HG02623 (cell line): ENCODE measurements around the gene B4GALNT2.
"Not testable (repeated sequence)": the region's sequence is repeated elsewhere in the genome, so short reads cannot be mapped to it uniquely, and the experiment has no call there.

Experiments
- ATAC-seq: cut with Tn5 transposase; IDR thresholded peaks from one replicate; pipeline ENCODE4 v1.9.1; 2021; ENCODE audit warnings: moderate library complexity; ENCODE audit not compliant: unreplicated experiment

Gene B4GALNT2, protein sequence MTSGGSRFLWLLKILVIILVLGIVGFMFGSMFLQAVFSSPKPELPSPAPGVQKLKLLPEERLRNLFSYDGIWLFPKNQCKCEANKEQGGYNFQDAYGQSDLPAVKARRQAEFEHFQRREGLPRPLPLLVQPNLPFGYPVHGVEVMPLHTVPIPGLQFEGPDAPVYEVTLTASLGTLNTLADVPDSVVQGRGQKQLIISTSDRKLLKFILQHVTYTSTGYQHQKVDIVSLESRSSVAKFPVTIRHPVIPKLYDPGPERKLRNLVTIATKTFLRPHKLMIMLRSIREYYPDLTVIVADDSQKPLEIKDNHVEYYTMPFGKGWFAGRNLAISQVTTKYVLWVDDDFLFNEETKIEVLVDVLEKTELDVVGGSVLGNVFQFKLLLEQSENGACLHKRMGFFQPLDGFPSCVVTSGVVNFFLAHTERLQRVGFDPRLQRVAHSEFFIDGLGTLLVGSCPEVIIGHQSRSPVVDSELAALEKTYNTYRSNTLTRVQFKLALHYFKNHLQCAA

DNA sequence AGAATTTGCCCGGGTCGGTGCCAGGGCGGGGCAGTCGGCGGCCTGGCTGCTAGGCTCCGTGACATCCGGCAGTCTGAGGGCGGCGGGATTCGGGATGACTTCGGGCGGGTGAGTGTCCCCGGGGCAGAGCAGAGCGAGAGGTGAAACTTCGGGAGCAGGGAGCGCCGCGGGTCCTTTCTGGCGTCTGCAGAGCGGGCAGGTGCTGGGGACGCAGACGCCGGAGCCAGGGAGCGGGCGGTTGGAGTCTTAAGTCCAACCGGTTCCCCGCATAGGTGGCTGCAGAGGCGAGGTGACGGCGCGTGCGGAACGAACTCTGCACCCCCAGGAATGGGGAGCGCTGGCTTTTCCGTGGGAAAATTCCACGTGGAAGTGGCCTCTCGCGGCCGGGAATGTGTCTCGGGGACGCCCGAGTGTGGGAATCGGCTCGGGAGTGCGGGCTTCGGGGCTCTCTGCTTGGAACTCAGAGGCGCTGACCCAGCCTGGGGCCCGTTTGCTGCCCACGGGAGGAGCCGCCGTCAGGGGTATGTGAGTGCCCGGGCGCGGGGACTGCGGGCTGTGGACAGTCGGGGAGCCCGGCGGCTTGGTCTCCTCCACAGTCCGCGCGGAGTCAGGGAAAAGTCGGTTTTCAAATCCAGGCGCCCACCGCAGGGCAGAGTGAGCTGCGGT is at the start of gene B4GALNT2:
Gene B4GALNT2 (plus strand): TSS at position 71 of the 666 bp plus-strand sequence. CDS start 24 bp downstream, at position 95.
- no peak for ATAC-seq

DNA sequence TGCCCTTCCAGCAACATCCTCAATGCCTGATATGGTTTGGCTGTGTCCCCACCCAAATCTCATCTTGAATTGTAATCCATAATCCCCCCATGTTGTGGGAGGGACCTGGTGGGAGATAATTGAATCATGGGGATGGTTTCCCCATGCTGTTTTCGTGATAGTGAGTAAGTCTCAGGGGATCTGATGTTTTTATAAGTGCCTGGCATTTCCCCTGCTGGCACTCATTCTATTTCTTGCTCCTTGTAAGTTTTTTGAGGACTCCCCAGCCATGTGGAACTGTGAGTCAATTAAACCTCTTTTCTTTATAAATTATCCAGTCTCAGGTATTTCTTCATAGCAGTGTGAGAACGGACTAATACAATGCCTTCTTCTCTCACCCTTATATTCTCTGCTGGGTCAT is 47.5 kb upstream of the B4GALNT2 start:
- ATAC-seq, result not testable (repeated sequence)

DNA sequence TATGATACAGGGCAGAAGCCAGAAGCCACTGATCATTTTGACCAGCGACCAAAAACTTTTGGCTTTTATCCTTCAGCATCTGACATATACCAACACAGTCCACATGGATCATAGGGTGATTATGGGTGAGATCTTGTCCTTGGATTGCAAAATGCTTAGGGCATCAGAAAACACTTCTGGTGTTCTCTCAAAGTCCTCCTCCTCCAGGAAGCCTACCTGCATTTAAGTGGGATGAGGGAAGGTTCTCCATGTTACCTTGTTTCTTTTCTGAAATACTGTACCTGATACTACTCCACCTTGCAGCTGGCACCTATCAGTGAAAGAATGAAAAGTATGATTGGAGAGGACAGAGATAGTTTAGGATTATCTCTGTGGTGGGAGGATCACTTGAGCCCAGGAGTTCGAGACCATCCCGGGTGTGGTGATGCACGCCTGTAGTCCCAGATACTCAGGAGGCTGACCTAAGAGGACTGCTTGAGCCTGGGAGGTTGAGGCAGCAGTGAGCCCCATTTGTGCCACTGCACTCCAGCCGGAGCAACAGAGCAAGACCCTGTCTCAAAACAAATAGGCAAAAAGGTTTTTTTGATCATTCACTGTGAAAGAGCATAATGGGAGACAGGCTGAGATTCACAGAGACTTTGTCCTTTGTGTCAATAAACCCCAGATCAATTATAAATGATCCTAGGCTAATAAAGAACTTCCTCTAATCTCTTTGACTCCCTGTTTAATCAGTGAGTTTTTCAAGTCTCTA is 46.8 kb upstream of the B4GALNT2 start:
- no peak for ATAC-seq

DNA sequence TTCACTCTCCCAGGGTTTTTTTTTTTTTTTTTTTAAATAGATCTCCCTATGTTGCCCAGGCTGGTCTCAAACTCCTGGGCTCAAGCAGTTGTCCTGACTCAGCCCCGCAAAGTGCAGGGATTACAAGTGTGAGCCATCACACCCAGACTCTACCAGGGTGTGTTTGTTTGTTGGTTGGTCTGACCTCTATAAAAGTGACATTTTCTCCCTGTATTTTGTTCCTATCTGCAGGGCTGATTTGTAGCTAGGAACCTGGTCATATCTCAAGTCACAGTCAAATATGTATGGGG is 46.3 kb upstream of the B4GALNT2 start:
- ATAC-seq, result no peak

DNA sequence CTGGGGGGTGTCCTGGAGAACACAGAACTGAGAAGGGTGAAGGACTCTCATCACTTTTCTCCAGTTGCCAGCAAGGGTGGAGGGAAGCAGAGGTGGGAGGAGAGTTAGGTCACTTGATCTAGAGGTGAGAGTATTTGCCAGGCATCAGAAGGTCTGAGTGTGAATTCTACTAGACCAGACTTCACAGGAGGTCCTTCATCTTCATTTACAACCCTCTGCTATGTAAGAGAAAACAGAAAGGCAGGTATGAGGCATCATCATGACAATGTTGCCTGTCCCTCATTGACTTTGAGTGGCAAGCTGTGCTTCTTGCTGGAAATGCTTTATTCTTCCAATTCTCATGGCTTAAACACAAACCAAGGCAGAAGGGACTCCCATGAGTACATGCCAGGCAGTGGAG is 45.9 kb upstream of the B4GALNT2 start:
- no peak for ATAC-seq

DNA sequence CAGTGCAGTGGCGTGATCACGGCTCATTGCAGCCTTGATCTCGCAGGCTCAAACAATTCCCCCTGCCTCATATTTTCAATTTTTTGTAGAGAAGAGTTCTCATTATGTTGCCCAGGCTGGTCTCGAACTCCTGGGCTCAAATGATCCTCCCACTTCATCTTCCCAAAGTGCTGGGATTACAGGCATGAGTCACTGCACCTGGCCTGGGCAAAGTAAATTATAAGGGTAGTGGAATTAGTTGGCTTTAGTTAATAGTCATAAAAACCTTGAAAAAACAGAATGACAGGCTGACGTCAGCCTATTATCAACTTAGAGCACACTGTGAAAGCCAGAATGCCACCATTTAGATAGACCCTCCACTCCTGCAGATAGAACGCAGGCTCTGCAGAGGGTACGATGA is 43.5 kb upstream of the B4GALNT2 start:
- ATAC-seq, result no peak

DNA sequence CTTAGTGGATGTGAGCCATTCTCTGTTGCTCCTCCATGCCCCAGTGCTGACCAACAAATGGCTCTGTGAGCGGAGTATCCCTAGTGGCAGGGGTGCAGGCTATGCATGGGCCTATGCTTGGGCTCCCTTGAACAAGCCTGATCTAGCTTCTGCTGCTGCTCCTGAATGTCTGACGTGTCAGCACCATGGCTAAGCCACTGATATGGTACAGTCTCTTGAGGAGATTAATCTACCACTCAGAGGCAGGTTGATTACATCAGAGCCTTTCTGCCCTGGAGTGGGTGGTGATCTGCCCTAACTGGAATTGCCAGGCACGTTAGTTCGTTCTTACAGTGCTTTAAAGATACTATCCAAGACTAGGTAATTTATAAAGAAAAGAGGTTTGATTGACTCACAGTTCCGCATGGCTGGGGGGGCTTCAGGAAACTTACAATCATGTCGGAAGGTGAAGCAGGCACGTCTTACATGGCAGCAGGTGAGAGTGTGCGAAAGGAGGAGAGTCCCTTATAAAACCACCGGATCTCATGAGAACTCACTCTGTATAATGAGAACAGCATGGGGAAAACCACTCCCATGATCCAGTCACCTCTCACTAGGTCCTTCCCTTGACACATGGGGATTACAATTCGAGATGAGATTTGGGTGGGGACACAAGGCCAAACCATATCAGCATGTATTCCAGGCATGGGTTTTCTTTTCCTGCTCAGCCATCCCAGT is 41.5 kb upstream of the B4GALNT2 start:
- no peak for ATAC-seq

DNA sequence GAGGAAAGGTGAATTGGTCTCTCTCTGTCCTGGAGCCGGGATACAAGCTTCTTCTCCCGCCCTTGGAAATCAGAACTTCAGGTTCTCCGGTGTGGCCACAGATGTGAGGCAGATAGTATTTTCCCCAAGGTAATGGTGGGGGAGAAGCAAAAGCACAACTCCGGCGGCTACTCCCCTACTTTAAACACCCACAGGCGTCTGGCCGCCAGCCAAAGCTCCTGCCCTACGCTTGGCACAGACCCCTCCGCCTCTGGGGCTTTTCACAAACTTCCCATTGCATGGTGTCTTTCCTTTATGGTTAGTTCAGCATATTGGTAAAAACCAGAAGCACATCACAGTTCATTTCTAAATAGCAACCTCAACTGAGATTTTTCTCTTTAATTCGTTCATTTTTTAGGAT is 39.4 kb upstream of the B4GALNT2 start:
- ATAC-seq, result no peak

DNA sequence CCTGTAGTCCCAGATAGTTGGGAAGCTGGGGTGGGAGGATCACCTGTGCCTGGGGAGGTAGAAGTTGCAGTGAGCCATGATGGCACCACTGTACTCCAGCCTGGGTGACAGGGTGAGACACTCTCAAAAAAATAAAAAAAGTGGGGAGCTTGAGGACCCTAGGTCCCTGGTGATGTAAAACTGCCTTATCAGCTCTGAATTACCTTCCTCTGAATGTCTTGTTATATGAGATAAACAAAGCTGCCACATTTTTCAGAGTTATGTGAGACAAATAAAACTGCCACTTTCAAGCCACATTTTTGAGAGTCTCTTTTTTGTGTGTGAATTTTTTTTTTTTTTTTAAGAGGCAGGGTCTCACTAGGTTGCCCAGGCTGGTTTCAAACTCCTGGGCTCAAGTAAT is 32.0 kb upstream of the B4GALNT2 start:
- ATAC-seq, result no peak

DNA sequence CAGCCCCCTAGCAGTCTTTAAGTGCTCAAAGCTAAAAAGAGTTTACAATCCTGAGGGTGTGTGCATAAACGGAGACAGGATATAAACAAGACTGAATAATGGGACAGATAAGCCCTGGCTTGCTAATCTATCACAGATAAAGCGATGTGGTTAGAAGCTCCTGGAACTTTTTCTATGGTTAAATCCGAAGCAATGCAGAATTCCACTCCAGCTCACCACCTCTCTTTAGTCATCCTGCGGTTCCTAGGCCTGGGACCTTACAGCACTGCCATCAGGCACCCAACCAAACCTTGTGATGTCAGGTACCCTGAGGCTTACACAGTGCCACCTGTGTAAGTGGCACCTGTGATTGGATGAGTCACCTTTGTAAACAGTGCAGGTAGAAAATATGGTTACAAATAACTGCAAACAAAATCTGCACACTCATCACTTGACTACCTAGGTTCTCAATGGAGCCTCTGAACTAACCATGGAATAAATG is 31.5 kb upstream of the B4GALNT2 start:
- ATAC-seq, result no peak

DNA sequence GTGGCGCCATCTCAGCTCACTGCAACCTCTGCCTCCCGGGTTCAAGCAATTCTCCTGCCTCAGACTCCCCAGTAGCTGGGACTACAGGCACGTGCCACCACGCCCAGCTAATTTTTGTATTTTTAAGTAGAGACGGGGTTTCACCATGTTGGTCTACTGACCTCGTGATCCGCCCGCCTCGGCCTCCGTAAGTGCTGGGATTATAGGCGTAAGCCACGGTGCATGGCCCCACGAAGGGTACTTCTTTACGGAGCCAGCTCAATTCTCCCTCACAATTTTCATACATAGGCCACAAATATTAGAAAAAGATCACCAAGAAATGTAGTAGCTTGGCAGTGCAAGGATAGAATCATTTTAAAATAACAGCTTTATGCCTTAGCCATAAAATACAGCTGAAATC is 29.2 kb upstream of the B4GALNT2 start:
- not testable (repeated sequence) for ATAC-seq

DNA sequence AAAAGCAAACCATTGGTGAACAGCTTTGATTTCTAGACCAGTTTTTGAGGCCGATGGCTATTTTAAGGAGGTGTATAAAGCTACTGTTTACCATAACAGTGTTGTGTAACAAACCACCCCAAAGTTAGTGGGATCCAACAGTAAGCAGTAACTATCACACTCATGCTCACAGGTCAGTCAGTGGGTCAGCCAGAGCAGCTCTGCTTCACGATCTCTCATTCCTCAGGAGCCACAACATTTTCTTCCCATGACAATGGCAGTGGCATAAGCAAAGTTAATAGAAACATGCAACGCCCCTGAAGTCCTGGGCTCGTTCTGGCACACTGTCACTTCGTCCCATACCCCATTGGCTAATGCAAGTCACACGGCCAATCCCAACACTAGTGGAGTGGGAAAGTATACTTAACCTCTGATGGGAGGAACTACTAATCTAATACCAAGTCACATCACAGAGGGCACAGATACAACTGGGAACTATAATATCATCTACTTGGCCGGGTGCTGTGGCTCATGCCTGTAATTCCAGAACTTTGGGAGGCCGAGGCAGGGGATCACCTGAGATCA is 28.0 kb upstream of the B4GALNT2 start:
- no peak for ATAC-seq

DNA sequence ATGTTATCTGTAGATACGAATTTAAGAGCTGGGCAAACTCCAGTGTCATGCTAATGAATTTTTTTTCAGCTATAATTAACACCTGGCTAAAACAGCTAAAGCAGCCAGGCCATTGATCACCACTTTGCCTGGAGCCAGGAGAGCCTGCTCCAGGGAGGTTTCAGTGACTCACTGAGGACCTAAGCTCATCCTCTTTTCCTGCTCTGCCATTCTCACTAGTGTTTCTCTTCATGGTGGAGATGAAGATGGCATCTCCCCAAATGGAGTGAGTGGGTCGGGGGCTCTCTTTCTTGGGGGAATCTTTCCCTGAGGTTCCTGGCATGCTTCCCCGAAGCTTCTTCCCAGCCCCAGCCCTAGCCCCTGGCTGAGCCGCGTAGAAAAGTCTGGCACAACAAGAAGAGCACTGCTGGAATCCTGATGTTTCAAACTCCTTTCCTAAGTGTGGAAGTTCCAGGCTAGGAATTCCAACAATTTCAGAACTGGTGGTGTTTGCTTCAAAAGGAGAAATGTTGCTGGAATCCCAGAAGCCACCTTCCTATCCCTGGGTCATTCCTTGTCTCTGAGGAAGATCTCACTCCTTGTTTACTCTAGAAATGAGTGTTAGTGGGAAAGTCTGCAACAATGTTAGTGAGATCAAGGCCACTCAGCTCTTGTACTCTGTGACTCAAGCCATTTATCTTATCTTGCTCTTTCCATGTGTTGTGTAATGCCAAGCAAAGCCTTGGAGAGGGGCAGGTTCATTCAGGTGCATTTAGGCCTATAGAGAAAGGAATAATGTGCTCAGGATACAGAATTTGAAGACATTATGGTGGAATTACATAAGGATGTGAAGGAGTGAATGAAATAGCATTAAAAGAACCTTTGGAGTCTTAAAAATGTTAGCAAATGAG is 26.0 kb upstream of the B4GALNT2 start:
- no peak for ATAC-seq

DNA sequence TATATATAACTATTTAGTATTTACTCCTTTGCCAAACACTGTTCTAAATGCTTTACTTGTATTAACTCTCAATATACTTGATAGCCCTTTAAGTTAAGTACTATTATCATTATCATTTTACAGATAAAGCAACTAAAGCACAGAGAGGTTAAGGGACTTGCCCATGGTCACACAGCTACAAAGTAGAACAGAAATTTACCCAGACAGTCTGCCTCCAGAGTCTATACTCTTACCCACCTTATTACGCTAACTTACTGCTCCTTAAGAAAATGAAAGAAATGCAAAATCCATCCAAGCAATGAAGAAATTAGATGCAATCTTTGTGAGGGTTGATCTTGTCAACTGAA is 25.4 kb upstream of the B4GALNT2 start:
- ATAC-seq, result no peak

DNA sequence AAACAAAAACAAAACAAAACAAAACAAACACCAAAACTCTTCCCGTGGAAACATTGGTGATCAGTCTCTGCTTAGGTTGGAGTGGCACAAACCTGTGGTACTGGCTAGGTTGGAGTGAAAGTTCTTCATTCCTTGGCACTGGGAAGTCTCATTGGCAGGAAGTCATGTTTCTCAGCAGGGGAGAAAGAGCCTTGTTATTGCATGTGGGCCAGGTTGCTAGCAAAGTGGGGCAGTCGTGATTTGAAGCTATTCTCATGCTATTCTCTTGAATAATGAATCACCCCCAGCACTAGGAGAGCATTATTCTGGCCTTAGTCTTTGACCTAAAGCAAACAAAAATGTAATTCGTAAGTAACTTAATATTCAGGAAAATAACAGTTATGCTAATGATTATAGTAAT is 24.3 kb upstream of the B4GALNT2 start:
- ATAC-seq, result no peak

DNA sequence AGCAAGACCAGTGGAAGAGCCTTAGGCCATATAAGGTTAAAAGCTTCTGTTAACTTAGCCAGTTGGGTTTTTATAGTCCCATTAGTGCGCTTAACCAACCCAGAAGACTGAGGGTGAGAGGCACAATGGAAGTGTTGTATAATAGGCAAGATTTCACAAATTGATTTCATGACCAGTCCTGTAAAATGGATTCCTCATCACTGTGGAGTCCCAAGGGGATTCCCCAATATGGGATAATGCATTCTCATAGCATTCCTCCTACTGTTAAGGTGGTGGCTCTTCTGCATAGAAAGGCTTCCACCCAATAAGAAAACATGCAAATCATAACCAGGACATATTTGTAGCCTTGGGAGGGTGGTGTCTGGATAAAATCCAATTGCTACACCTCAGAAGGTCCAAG is 22.1 kb upstream of the B4GALNT2 start:
- ATAC-seq, result no peak

DNA sequence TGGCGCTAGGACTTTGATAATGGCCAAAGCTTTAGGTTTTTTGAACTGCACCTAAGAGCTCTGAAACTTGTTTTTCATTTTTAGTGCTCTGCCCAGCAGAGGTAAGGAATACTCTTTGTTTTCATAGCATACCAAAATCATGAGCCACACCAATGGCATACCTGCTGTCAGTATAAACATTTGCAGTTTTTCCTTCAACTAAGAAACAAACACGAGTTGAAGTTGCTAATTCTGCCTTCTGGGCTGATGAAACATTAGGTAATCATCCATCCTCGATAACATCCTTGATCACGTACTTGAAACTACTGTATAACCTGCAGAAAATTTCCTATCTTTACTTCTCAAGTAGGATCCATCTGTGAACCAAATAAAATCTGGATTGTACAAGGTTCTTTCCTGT is 20.6 kb upstream of the B4GALNT2 start:
- no peak for ATAC-seq

DNA sequence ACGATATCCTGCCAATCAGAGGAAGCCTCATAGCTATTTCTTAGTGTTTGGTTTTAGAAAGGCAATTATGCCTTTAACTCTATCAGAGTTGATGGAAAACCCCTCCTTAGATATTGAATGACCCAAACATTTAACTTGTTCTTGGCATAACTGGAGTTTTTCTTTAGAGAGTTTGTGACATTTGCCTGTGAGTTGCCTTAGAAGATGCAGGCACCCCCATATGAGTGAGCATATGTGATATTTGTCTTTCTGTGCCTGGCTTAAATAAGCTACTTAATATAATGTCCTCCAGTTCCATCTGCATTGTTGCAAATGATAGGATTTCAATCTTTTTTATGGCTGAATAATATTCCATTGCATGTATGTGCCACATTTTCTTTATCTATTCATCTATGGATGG is 19.6 kb upstream of the B4GALNT2 start:
- ATAC-seq, result no peak

DNA sequence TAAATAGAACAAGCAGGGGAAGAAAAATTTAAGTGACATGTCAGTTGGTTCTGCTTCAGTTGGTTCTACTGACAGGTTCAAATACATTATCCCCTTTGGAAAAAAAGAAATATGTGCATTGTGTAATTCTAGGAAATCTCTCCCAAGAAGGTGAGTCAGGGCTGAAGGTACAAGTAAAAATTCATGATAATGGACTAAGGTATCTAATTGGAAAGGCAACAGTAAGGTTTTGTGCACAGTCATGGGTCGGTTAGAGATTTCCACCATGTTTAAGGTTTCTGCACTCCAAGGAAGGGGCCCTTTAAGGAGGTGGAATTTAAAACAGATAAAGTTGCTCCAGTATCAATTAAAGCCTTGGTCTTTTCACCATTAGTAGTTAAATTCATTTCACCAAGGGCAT is 17.9 kb upstream of the B4GALNT2 start:
- ATAC-seq, result no peak
